Measurements from ENCODE around the gene LENG1. TPM values are rescaled to one million over a fixed set of nuclear protein-coding genes. Genes with fewer than 3 reads are reported as not detected.

The LENG1 gene
- total RNA-seq, 4 donors from 2014 or later: 3.7 to 52.8 (median 23.8) TPM

DNA sequence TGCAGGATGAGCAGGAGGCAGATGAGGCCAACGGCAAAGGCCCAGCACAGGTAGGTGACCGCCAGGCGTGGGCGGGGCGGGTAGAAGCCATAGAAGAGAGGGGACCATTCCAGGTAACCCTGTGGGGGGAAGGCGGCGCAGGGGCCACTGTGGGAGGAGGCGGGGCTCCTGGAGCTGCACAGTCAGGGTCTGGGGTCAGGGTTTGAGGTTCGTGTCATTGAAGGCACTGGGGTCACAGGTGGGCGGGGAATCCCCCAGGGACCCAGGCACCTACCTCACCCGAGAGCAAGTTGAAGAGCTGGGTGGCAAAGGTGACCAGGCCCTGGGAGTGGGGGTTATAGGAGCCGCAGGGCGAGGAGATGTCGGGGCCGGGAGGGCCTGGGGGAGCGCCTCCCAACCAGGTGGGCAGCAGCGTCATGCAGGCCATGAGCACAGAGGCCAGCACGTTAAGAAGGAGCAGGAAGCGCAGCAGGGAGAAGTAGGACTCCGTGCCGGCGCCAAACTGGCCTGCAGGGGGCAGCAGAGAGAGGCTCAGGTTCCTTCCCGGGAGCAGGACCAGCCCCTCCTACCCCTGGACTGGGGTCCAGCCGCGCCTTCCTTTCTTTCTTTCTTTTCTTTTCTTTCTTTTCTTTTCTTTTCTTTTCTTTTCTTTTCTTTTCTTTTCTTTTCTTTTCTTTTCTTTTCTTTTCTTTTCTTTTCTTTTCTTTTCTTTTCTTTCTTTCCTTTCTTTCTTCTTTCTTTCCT lies 8.8 kb upstream of the LENG1 start:
- H3K4me3 ChIP-seq: no peak overlapping the region
- H3K9me3 ChIP-seq: no peaks in the 10 kb centered on the region
- no peak overlapping the region for H3K27ac ChIP-seq
- no peaks in the 10 kb centered on the region for H3K36me3 ChIP-seq
- peak; percentile 89 to 91 for DNase-seq
- TF ChIP-seq, protein P1, sequence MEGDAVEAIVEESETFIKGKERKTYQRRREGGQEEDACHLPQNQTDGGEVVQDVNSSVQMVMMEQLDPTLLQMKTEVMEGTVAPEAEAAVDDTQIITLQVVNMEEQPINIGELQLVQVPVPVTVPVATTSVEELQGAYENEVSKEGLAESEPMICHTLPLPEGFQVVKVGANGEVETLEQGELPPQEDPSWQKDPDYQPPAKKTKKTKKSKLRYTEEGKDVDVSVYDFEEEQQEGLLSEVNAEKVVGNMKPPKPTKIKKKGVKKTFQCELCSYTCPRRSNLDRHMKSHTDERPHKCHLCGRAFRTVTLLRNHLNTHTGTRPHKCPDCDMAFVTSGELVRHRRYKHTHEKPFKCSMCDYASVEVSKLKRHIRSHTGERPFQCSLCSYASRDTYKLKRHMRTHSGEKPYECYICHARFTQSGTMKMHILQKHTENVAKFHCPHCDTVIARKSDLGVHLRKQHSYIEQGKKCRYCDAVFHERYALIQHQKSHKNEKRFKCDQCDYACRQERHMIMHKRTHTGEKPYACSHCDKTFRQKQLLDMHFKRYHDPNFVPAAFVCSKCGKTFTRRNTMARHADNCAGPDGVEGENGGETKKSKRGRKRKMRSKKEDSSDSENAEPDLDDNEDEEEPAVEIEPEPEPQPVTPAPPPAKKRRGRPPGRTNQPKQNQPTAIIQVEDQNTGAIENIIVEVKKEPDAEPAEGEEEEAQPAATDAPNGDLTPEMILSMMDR (IDR thresholded peaks at IDR 0.05): peak; percentile 74 to 87 (median 79)
- TF ChIP-seq POLR2A (IDR thresholded peaks at IDR 0.05): no peak
- H3K27me3 ChIP-seq: no peaks in the 10 kb centered on the region
- intact Hi-C loops (cut with DNase I; ENCODE audit: low total_unique reads): no loop called here
- H3K4me1 ChIP-seq: no peaks in the 10 kb centered on the region

DNA sequence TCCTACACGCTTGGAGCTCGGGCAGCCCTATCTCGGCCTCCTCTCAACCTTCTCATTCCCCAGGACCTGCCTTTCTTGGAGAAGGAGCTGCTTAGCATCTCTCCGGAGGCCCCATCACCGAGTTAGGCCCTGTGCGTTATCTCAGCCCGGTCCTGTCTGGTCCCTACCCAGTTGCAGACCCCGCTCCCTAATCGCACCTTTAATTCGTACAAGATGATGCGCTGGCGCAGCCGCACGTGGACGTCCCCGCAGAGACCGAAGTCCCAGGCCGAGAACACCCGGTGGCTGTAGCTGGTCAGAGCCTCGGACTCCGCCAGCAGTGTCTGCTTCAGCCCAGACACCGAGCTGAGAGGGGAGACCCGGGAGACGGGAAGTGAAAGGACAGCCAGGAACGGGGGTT lies 5.7 kb upstream of the LENG1 start:
- Histone ChIP-seq H3K4me3 (no peak overlapping the region), H3K27me3 (no peaks in the 10 kb centered on the region), H3K36me3 (no peaks in the 10 kb centered on the region), H3K27ac (no peak overlapping the region), H3K9me3 (no peaks in the 10 kb centered on the region), H3K4me1 (no peaks in the 10 kb centered on the region)
- TF ChIP-seq, protein P1 (IDR thresholded peaks at IDR 0.05): no peak
- no peak for TF ChIP-seq POLR2A (IDR thresholded peaks at IDR 0.05)
- intact Hi-C loops (cut with DNase I; ENCODE audit: low total_unique reads): no loop called here
- no peak for DNase-seq

DNA sequence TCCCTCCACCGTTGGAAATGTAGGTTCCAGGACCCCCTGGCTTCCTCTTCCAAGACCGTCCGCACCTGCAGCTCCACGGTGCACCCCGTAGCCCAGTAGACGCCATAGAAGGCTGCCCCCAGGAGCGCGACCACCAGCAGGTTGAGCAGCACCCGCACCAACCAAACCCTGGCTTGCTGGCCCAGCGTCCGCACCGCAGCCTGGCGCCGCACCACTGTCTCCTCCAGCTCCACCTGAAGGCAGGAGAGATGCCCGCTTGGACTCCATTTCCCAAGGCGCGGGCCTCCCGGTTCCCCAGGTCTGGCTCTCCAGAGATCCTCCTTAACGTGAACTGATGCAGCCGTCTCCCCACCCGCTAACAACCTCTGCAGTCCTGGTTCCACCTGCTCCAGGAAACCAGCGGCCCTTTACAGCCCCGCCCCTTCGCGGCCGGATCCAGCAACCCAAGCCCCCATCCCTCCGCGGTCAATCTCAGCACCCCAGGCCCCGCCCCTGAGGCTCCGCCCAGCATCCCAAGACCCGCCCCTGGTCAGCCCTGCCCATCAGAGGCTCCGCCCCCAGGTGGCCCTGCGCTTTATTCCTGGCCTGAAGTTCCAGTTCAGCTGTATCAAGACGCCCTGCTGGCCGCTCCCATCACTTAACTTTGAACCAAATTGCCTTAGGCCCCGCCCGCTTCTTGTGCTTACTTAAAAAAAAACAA lies 5.0 kb upstream of the LENG1 start:
- H3K4me3 ChIP-seq: no peak overlapping the region
- peak in 1 of 2 donors; percentile 61 for DNase-seq
- no peak overlapping the region for H3K27ac ChIP-seq
- H3K36me3 ChIP-seq: no peaks in the 10 kb centered on the region
- intact Hi-C loops (cut with DNase I; ENCODE audit: low total_unique reads): no loop called here
- H3K9me3 ChIP-seq: no peaks in the 10 kb centered on the region
- H3K4me1 ChIP-seq: no peaks in the 10 kb centered on the region
- H3K27me3 ChIP-seq: no peaks in the 10 kb centered on the region
- TF ChIP-seq, protein P1 (IDR thresholded peaks at IDR 0.05): no peak
- TF ChIP-seq POLR2A (IDR thresholded peaks at IDR 0.05): no peak

DNA sequence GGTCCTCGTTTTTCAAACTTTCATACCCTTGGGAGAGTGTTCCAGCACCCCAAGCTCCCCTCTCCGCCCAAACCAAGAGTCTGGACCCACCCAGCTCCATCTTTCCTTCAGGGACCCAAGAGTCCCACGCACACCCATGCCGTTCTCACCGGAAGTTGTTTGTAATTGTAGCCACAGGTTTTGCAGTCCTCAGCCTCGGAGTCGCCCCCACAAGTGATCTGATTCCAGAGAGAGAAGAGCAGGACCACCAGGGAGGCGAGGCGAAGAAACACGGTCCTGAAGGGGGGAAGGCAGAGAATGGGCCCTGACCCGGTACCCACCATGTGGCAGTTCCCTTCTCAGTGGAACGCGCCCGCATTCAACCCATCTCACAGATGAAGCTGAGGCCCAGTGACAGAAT lies 3.4 kb upstream of the LENG1 start:
- H3K4me3 ChIP-seq: no peak overlapping the region
- peaks cover 0 to 4% of the 10 kb centered on the region in 2 donors for H3K4me1 ChIP-seq
- H3K36me3 ChIP-seq: no peaks in the 10 kb centered on the region
- intact Hi-C loops (cut with DNase I; ENCODE audit: low total_unique reads): no loop called here
- no peak overlapping the region for H3K27ac ChIP-seq
- H3K9me3 ChIP-seq: no peaks in the 10 kb centered on the region
- no peaks in the 10 kb centered on the region for H3K27me3 ChIP-seq
- DNase-seq: no peak
- TF ChIP-seq POLR2A (IDR thresholded peaks at IDR 0.05): no peak
- TF ChIP-seq, protein P1 (IDR thresholded peaks at IDR 0.05): no peak

DNA sequence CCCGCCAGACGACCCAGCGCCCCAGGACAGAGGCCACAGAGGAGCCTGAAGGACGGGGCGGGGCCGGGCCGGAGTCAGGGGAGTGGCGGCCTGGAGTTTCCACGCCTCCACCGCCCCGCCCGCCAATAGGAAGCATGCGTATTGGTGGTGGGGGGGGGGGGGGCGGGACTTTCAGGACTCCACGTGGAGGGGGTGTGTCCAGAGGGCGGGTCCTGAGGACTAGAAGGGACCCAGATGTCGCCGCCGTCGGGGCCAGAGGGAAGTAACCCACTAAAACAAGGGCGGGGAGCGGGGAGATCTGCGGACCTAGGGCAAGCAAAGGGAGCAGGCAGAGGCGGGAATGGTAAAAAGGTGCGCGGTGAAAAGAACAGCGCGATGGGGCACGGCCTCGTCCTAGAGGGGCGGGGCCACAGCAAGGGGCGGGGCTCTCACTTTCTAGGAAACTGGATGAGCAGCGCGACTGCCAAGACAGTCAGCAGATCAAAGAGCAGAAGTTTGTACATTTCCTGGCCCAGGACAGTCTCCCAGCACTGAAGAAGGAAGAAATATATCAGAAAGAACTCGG lies 2.8 kb upstream of the LENG1 start:
- TF ChIP-seq, protein P1 (IDR thresholded peaks at IDR 0.05): no peak
- no peak for TF ChIP-seq POLR2A (IDR thresholded peaks at IDR 0.05)
- intact Hi-C loops (cut with DNase I; ENCODE audit: low total_unique reads): no loop called here
- H3K9me3 ChIP-seq: no peaks in the 10 kb centered on the region
- H3K36me3 ChIP-seq: no peaks in the 10 kb centered on the region
- H3K4me3 ChIP-seq: peak overlapping the region; percentile 16 to 34
- no peaks in the 10 kb centered on the region for H3K27me3 ChIP-seq
- DNase-seq: peak; percentile 82 to 89
- peaks cover 0 to 4% of the 10 kb centered on the region in 2 donors for H3K4me1 ChIP-seq
- peak overlapping the region in 1 of 2 donors; percentile 46 for H3K27ac ChIP-seq

All from uterus (tissue), 4 donors.